Head of caudate nucleus (tissue), 42 donors: ENCODE measurements around the gene PRKCZ.
A peak's percentile ranks its signal among the peaks of the same experiment; 100 is the strongest.

Experiments
- DNase-seq, 42 donors: peaks; one replicate each; pipeline versions ENCODE4 v3.0.0 to v3.0.0-alpha.2; 2020 to 2021; ENCODE audit warnings: mixed read lengths in 7 of 42
- intact Hi-C: fragments of 100-400 bp; cut with DNase I; formaldehyde crosslinking; loops from one replicate; pipeline ENCODE4 v1.15.0; 2022

Gene PRKCZ

DNA sequence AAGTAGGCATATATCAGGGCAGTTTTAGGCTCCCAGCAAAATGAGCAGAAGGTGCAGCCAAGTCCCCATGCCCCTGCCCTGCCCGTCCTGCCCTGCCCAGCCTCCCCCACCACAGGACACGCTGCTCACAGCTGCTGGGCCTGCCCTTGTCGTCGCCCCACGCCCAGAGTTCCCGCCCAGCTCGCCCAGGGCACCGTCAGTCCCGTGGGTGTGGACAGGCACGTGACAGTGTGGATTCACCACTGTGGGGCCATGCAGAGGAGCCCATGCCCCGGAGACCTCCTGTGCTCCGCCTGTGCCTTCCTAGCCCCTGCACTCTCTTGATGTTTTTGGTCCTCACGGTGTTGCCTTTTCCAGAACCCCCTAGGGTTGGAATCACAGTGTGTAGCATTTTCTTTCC lies 137.4 kb downstream of the PRKCZ start:
- no peak for DNase-seq
- intact Hi-C loops: no loop called here

DNA sequence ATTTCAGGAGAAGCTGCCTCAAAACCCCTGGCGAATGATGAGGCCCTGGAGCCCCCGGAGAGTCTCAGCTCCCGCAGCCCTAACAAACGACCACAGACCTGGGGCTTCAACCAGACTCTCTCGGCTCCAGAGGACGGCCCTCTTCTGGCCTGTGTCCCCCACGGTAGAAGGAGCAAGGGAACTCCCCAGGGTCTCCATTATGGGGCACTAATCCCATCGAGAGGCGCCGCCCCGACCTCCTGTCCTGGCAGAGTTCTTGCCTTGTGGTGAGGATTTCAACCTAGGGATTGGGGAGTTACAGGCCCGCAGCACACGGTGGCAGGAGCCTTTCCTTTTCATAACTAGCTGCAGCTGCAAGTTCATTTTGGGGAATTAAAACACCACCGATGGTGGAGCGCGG lies 138.1 kb downstream of the PRKCZ start:
- intact Hi-C loops: no loop called here

DNA sequence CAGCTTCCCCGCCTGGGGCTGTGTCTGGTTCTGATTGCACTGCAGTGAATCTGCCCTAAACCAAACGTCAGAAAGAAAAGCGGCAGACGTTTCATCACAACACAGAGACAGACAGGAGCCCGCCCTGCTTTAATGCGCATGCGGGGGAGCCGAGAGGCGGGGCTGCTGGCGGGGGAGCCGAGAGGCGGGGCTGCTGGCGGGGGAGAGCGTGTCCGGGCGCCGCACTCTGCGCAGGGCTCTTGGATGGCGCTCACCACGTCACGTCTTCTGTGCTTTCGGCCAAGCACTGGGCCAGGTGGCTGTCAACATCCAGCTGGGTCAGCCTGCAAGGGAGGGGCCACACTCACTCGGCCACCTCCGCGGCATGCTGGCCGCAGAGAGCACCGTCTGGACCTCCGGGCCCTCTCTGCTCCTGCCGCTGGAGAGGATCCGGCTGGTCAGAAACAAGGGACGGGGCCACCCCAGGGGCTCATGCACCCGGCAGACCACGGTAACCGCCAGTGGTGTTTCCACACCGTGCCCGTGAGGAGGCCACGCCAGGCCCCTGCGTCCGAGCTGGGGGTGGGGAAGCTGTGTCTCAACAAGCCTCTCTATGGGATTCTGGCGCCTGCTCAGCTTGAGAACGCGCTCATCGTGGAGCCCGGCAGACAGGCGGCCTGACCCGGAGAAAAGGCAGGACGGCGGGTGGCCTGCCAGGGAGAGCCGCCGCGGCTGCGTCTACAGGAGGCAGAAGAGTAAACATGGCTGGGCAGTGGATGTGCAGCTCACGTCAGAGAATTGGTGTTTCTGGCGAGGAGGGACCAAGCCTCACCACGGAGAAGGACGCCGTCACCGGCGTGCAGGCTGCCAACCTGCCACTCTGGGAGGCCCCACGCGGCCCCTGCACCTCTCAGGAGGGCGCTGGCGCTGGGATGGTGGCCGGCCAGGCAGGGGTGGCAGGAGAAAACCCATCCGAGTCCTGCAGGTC lies 139.5 kb downstream of the PRKCZ start:
- intact Hi-C loops: no loop called here
- DNase-seq: peak; percentile 88 to 98 (median 95)

More for the DNA sequence above, 138.1 kb downstream of the PRKCZ start:
- DNase-seq: no peak

DNA sequence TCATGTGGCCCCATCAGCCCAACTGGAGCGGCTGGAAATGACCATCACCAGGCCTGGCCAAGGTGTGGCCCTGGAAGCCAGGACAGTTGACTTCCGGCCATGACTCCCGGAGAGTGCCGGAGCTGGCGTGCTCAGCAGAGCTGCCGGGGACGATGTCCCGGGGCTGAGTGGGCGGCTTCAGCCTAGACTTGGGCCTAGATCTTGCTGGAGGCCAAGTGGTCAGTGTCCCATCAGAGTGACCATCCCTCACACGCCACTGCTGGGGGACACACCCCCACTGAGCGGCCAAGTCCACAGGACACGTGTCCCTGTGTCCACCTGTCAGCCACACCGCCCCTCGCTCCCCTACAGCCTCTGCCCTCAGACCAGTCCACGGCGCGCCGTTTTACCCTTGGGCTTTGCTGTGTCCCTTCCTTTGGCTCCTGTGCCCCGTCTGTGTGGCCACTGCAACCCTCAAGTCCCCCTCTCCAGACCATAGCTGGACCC lies 140.3 kb downstream of the PRKCZ start:
- intact Hi-C loops: no loop called here
- no peak for DNase-seq

DNA sequence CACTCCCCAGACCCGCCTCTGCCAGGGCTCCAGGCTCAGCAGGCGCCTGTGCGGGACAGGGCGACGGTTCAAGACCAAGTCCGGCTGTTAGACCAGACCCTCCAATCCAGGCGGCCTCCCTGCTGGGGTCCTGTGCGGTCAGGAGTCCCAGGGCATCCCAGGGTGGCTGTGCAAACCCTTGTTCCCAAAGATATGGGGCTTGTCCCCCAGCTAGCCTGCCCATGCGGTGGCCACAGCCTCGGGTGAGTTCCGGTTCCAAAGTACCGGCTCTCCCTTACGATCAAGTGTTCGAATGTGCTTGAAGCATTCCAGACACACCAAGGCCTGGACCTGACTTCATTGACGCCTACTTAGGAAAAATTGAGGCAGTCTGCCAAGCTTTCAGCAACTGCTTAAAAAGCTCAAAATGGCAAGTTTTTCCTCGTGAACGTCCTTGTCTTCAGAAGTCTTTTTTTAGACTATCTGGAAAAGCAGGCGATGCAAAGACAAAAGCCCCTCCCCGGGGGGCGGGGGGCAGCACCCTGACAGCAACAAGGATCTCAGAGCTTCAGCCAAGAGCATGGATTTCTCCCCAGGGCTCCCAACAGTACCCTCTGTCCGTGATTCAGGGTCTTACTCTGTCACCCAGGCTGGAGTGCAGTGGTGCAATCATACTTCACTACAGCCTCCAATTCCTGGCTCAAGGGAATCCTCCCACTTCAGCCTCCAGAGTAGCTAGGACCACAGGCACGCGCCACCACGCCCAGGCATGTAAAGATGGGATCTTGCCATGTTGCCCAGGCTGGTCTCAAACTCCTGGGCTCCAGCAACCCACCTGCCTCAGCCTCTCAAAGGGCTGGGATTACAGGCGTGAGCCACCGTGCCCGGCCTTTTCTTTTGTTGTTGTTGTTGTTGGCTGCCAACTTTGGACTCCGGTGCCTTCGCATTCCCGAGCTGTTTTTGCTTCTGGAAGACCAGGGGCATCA lies 142.1 kb downstream of the PRKCZ start:
- intact Hi-C loops: no loop called here
- peak in 8 of 42 donors; percentile 34 to 71 (median 56) for DNase-seq

- intact Hi-C loops: loop anchor here (2.0 kb wide), 1 partner anchor 187 kb away; no protein-coding TSS in a partner anchor
- no peak for DNase-seq
Measured at GRCh38 chr1:2193514-2194281, 143.5 kb downstream of the PRKCZ start.

GRCh38 chr1:2194319-2194897 lies 144.2 kb downstream of the PRKCZ start, which contains the start of gene FAAP20:
Gene FAAP20 (minus strand): TSS chr1:2194772. CDS start chr1:2194749, 23 bp downstream.
- intact Hi-C loops: loop anchor here (2.0 kb wide), 1 partner anchor 186 kb away; no protein-coding TSS in a partner anchor
- DNase-seq: peak in 39 of 42 donors; percentile 39 to 85 (median 67)

DNA sequence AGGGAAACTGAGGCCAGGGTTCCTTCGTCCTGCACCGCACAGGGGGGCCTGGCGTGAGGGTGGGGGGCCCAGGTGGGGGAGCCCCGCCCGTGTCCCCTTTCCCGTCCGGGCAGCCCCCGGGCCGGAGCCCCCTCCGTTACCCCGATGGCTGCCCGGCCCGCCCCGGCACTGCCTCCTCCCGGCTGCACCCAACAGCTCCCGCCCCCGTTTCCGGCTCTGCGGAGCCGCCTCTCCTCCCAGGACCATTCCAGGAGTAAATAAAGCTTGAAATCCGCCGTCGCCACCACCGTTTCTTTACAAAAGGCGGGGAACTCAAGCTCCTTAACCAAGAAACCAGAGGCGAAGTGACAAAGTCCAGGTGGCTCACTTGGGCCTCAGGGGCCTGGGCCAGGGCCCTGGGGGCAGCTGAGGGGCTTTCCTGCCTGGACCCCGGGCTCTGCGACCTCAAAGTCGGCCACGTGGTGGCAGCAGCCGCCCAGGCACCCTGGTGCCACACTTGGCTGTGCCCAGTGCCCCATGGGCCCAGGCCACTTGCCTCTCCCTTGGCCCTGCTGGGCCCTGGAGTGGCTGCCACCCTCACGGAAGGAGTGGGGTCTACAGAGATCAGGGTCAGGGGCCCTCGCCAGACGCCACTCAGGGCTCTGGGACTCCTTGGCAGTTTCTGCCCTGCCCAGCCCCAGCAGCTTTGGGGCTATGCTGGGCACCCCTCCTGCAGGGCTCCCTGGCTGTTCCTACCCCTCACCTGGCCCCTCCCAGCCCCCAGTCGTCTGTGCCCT lies 144.9 kb downstream of the PRKCZ start:
- DNase-seq: peak; percentile 59 to 92 (median 85)
- intact Hi-C loops: loop anchor here (2.0 to 5.0 kb wide), 2 partner anchors 37 to 186 kb away; no protein-coding TSS in a partner anchor

DNA sequence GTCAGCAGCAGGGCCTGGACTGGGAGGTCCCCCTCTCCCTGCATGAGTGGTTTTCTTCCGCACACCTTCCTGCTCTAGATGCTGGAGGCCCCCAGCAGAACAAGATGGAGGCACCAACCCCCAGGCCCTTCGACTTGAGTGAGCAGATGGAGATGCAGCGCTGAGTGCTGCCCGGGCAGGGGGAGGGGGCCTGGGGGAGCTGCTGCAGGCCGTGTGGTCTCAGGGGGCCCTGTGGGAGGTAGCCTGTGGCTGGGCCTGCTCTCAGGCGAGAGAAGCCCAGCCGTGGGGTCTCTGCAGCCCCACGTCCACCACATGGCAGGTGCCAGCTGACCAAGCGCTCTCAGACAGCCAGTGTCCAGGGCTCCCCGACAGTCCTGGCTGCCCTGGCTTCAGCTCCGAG lies 145.6 kb downstream of the PRKCZ start:
- intact Hi-C loops: loop anchor here (2.0 to 5.0 kb wide), 2 partner anchors 37 to 185 kb away; no protein-coding TSS in a partner anchor
- DNase-seq: no peak

- no peak for DNase-seq
- intact Hi-C loops: loop anchor here (5.0 kb wide), 1 partner anchor 35 kb away; no protein-coding TSS in a partner anchor
Measured at GRCh38 chr1:2196901-2197638, 146.9 kb downstream of the PRKCZ start.

DNA sequence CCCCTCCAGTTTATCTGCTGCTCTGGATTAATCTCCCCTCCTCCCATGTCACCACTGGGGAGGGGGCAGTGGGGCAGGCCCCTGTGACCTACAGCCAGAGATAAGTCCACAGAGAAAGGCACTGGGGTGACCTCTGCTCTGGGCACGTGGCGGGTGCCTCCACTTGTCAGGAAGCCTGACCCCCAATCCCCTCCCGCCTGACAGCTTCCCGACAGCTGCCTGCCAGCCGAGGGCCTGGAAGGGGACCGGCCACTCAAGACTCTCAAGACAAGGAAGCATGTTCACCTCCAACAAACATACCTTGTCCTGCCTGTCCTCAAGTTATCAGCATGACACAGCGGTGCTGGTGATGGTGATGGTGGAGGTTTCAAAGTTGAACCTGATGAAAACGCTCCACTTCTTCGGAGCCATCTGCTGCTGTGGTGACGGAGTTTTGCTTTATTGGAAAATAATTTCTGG lies 147.5 kb downstream of the PRKCZ start:
- DNase-seq: no peak
- intact Hi-C loops: loop anchor here (5.0 kb wide), 1 partner anchor 35 kb away; no protein-coding TSS in a partner anchor

- intact Hi-C loops: loop anchor here (5.0 kb wide), 1 partner anchor 34 kb away; no protein-coding TSS in a partner anchor
- DNase-seq: no peak
Measured at GRCh38 chr1:2198571-2198970, 148.4 kb downstream of the PRKCZ start.

GRCh38 chr1:2199042-2199810 lies 149.0 kb downstream of the PRKCZ start:
- peak; percentile 43 to 90 (median 74) for DNase-seq
- intact Hi-C loops: loop anchor here (5.0 kb wide), 1 partner anchor 33 kb away; no protein-coding TSS in a partner anchor

- intact Hi-C loops: no loop called here
- DNase-seq: no peak
Measured at GRCh38 chr1:2200308-2200943, 150.2 kb downstream of the PRKCZ start.

DNA sequence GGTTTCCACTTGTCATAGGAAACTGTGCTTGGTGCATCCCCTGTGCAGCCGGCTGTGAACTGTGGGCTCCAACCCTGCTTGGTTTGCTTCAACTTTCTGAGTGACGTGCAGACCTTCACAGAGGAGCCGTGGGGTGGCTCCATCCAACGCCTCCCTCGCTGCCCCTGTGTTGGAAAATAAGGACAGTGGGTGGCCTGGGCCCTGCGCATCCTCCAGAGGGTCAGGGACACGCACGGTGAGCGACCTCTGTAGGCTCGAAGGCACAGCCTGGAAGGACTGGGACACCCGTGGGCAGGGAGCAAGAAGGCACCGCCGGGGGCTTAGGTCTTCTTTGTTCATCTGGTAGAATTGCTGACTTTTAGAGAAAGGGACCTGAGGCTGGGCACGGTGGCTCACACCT lies 150.9 kb downstream of the PRKCZ start:
- intact Hi-C loops: no loop called here
- no peak for DNase-seq
